ENCODE data around the gene CCDC183.
"Not testable (repeated sequence)": the region's sequence is repeated elsewhere in the genome, so short reads cannot be mapped to it uniquely, and the experiment has no call there.

- TF ChIP-seq POLR2AphosphoS5 (IDR thresholded peaks at IDR 0.05); CTCF (IDR thresholded peaks at IDR 0.05; ENCODE audit: poor library complexity, severe bottlenecking); MXI1 (conservative IDR thresholded peaks at IDR 0.05; ENCODE audit: poor library complexity, severe bottlenecking): not testable (repeated sequence)
Observed at GRCh38 chr9:136785565-136786355, 10.4 kb upstream of the CCDC183 start.

Data from neural cell (in vitro differentiated cells).